NCI-H2196 treated with DMSO at 0.1 percent for 48 hours (cell line): ENCODE results near the gene BAHCC1.

Experiments used
- DNase-seq: peaks from one replicate; lab custom pipeline; 2025; ENCODE audit not compliant: unreplicated experiment; lab: John Stamatoyannopoulos, UW

BAHCC1 gene

DNA sequence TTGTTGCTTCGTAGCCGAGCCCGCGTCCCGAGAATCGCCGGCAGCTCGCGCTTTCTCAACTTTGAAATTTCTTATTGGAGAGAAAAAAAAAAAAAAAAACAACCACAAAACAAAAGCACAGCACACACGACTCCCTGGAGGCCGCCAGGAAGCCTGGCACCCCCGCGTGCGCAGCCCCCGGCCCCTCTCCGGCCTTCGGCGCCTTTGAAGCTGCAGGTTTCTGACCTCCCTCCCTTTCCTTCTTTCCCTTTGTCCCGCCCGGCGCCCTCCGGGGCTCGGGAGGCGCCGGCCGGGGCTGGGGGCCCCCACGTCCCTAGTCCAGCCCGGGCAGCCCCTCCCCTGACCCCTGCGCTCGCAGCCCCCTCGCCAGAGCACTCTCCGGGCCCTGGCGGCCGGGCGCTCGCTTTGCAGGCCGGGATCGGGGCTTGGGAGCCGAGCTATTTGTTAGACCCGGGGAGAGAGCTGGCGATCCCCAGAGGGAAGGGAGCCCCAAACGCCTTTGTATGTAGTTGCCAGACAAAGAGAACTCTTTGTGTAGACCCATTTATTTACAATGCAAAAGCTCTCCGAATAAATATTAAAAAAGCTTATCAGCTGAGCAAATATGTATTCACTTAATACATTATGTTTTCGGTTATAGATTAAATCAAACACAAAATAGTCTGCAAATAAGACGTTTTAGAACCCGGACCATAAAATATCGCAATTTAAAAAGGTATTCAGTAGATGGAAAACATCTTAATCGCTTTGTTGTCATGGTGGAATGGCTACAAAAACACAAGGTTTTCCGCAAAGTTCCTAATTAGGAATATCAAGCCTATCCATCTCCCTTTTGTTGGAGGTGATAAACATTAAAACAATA lies 2.3 kb downstream of the BAHCC1 start:
- DNase-seq, result no peak

DNA sequence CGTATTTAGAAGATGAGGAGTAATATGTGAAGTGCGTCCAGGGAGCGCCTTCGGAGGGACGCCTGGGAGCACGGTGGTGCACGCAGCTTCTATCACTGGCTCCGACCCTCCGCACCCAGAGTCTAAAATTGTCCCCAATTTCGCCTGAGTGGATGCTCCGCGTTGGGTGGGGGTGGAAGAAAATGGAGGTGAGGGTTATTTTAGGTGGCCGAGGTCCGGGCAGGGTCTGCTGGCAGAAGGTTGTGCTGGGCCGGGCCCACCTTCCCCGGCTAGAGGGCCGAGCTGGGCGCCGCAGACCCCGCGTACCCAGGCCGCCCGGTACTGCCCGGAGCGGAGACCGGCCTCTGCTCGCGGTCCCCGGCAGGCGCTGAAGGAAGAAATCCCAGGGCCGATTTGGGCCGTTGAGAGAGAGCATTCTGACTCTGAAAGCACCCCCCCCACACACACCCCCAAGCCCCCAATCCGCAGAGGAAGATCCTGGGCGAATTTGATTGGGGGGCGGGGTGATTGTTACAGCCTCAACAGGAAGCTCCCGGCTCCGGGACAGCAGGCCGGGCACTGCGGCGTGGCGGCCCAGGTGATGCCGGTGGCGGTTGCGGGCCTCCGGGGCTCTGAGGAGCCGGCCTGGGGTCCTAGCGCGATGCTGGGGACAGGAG lies 3.0 kb downstream of the BAHCC1 start:
- no peak for DNase-seq

DNA sequence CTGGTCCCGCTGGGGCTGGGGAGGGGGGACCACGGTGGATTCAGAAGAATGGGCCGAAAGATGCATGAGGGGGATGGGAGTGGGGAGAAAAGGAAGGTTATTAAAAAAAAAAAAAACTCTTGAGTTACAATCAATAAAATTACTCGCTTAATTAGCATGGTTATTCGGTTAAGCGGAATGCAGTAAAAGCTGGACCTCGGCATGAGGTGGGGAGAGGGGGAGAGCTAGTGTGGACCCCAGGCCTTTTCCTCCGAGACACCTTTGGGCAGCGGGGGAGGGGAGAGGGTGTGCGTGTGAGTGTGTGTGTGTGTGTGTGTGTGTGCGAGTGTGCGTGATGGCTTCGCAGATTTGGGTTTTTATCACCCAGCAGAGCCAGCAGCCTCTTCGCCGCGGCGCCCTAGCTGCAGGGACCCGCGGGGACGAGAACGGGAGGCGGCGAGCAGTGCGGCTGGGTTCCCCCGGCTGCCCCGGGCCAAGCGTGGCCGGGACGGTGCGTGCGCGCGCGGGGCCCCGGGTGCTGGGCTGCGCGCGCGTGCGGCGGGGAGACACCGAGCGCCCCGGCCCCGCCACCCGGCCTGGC lies 3.7 kb downstream of the BAHCC1 start:
- DNase-seq, result no peak

DNA sequence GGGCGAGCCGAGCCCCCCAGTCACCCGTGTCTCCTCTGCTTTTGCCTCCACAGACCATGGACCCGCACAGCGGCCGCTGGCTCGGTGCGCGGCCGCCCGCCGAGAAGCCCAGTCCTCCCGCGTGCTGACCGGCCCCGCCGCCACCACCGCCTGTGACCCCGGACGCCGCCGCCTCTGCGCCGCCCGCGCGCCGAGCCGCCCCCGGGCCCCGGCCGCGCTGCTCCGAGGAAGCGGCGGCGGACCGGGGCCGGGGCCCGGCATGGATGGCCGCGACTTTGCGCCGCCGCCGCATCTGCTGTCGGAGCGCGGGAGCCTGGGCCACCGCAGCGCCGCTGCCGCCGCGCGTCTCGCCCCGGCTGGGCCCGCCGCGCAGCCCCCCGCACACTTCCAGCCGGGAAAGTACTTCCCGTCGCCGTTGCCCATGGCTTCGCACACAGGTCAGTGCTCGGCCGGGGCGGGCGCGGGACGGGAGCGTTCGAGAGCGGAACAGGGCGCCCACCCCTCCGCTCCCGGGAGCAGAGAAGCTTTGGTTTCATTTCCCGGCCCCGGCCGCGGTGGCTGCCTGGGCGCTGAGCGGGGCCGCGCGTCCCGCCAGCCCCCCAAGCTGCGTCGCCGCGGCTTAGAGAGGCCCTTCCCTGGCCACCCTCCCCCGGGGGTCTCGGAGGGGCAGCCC lies 4.4 kb downstream of the BAHCC1 start:
- no peak for DNase-seq

DNA sequence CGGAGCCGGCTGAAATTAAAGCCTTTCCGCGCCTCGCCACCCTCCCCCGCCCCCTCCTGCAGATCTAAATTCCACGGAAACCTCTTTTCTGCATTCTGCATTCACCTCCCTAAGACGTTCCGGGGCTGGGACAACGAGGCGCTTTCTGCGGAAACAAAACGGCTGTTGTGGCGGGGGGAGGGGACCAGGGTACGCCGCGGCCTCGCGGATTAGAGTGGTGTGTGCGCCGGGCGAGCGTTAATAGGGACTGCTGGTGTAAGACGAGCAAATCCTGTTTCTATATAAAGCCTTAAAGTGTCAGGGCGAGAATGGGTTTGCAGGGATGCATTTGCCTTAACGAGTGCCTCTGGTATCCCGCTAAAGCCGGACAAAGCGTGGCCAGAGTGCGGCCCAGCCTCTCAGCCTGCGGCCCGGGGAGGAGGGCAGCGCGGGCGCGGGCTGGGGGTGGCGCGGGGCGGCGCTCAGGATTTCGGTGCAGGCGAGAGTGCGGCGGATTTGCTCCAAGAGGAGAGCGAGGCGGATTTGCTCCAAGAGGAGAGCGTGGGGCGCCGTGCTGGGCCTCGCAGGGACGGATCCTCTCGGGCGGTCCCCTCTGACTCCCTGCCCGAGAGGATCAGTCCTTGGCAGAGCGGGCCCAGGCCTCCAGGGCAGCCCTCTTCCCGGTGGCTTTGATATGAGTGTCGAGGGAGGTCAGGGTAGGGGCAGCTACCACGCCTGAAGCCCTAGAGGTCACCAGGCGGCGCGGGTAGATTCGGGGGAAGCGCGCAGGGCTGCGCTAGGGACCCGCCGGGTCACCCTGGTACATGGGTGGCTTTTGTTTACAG lies 5.1 kb downstream of the BAHCC1 start:
- DNase-seq, result no peak

DNA sequence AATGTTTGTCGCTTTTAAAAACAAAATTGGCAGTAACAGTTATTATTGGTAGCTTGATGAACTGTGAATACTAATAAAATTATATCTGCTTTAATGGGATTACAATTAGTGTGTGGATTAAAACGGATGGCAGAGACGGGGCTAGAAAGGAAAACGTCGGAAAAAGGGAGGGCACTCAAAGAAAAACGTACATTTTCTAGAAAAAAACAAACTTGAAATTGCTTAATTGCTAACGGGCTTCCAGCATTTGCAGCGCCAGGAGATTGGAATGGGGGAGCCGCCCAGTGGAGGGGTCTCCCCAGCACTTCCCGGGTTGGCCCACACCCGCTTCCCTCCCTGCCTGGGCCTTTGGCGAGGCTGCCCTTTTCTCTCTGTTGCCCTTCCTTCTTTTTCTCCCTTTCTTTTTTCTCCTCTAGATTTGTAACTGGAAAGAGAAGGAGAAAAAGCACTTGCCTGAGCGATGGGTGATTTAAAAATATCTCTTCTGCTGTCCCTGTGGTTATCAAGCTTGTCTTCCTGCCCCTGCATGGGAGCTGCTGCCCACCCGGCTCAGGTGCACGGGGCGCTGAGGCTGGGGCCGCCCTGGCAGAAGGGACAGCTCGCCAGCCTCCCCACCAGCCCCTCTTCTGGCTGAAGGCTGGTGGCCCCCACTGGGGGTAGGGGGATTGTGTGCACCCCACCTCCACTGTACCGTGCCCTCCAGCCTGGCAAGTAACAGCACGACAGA lies 5.9 kb downstream of the BAHCC1 start:
- no peak for DNase-seq

DNA sequence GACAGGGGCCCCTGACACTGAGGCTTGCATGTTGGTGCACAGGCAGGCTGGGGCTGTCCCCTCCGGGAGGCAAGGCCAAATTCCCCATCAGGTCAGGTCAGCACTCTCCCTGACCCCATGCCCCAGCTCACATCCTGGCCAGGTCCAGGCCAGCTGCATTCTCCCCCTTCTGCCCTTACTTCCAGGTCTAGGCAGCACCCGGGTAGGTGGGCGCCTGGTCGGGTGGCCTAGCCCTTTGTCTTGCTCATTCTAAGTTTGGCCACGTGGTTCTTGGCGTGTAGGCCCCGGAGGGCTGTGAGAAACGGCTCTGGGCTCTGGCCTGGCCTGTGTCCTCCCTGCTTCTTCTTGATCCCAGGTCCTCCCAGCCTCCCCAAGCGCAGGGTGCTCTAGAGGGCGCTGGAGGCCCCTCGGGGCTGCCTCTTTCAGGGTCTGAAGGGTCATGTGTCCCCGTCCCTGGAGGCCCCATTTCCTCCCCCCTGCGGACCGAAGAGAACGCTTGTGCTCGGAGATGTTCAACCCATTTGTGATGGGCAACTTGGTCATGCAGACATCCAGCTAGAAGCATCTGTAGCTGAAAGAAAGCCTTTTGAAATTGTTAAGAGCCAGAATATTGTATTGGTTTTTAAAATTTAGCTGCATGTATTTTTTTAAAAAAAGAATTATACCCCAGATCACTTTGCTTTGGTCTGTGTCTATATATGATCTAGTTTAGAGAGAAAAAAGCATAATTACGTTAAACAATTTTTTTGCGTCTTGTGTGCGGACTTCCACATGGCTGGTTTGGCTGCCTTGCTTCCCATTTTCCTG lies 6.7 kb downstream of the BAHCC1 start:
- no peak for DNase-seq

DNA sequence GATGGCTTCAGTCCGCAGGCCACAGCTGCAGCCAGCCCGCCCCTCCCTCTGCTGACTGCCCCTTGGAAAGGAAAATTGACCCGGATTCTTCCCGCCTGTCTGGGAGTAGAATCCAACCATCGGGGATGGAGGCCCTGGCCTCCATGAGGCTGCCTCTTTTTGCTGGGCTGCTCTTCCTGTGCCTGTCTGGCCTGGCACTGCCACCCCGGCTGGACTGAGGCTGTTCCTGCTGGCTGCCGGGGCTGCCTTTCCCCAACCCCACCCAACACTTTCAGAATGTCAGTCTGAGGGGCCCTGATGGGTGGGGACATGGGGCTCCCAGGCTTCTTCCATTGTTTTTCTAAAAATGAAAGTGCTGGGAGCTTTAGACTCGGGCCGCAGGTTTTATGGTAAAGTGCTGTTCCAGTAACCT lies 7.3 kb downstream of the BAHCC1 start:
- DNase-seq, result no peak

DNA sequence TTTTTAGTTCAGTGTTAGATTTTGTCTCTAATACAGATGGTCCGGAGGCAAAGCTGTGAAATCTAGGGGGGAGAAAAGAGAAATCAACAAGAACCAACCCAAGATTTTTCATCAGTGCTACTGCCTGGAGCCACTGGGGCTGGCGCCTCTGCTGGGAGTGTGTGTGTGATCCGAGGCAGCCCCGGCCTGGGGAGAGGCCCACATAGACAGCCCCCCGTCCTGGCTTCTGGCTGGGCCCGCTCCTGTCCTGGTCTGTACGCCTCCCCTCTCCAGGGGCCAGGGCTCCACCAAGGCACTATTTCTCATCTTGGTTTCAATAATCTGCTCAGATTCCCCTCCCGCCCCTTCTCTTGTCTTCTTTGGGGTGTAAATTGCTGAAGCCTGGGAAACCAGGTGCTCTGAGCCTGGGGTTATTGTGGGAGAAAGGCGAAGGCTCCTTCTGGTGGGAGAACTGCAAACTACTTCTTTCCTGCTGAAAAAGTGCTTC lies 7.8 kb downstream of the BAHCC1 start:
- DNase-seq, result no peak

DNA sequence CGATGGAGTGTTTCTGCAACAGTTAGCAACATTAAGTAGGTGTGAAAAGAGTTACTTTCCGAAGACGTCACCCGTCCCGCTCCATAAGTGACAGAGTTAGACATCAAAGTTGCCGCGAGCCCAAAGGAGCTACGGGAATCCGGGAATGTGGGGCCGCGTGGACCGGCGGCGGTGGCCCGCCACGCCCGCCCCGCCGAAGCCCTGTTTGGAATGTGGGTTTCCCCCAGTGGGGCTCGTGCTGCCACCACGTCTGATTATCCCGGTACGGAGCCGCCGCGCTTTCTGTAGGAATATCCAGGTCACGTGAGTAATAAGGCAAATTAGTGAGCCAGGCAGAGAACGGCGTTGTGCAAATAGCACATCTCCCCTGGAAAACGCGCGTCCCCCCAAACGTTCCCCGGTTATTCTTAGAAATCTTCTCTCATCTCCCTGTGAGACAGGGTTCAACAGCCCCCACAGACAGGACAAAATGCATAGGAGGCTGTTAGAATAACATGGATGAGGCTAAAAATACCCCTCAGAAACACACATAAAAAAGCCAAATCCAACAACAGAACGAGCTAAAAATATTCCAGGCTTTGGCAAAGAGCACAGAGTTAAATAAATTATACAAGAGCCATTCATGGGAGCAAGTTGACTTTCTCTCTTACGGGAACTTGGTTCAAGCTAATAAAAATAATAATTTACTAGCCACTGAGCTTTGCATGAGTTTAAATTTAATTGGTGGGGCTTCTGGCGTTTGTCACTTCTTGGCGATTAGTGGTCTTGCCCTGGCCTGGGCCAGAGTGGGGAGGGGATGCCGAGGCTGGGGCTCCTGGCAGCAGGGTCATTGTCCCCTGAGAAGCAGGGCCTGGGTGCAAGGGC lies 8.6 kb downstream of the BAHCC1 start:
- no peak for DNase-seq

DNA sequence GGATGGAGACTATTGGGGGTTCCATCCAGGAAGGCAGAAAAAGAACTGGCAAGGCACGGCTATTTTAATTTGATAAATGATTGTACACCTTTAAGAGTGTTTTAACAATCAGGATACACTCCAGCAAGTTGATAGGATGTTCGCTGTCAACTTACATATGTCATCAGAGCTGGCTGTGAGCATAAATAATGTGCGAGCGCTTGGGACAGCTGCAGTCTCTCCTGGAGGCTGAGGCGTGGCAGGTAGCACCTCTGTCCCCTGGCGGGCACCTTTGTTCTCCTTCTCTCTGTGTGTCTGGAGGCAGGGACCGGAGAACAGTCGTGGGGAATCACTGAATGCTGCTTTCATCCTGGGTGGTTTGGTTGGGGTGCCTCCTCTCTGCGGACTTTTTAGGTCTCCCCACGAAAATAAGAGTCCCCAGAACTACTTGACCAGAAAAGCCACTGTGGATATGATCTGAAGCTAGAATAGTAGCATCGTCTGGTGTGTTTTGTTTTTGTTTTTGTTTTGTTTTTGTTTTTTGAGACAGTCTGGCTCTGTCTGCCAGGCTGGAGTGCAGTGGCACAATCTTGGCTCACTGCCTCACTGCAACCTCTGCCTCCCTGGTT lies 9.4 kb downstream of the BAHCC1 start:
- DNase-seq, result no peak

DNA sequence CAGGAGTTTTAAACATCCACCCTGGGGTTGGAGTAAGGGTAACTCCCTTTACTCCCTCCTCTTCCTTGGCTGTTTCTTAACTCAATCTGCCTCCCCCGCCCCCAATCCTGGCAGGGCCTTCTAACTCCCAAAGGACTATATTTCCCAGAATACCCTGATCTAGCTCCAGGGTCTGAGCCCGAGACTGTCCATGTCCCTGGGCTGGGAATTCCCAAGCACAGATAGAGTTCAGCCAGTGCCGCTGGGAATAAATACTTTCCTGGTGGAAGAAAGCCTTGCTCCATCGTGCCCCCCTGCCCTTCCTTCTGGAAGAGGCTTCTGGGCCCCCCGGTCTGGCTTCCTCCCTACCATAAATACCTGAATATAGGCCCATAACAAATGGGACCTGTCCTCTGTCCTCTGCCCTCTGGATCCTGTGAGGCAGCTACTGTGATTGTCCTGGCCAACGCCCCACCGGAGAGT lies 10.2 kb downstream of the BAHCC1 start:
- no peak for DNase-seq

DNA sequence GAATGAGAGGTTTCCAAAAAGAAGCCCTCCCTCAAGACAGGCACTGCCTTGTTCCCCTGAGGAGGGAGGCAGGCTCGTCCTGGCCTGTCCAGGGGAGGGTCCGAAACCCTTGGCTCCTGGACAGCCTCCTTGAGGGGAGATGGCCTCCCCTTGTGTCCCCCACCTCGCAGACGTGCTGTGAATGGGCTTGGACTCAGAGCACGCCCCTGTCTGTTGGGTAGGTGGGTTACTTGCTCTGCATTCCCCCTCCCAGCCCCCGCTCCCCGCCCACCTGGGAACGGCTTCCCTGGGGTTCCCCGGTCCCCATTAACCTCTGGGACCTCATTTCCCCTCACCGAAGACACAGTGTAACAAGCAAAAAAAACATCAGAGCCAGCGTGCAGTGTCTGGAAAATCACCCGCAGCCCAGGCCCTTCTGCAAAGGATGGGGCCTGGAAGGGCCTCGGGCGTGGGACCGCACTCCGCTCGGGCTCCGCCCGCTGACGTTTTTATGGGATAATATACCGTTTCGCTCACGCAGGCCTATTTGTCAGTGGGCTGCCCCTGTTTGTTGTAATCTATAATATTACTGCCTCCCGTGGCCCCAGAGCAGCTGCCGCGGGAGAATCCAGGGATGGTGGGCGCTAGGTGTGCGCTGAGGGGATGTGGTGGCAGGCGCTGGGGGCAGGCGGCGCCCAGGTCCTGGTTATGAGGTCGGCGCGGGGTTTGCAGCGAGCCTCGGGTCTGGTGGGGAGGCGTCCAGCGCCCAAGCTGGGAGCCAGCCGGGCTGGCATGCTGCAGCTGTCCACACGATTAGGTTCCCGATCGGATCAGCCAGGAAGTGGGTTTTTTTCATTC lies 11.1 kb downstream of the BAHCC1 start:
- no peak for DNase-seq

DNA sequence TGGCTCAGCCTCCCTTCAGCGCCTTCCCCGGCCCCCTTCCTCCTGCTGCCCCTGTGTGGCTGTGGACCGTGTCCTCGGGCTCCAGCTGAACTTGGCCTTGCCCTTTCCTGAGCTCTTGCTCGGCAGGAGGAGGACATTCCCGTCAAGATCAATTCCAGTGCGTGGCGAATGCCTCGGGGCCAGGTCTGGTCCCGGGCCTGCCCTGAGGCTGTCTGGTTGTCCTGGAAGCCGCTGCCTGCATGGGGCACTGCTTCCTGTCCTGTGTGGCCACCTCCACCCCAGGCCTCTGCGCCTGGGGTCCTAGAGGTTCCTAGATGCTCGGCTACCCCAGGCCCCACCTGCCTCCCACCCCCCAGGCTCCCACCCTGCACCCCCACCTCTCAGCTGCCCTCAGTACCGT lies 12.8 kb downstream of the BAHCC1 start:
- no peak for DNase-seq

DNA sequence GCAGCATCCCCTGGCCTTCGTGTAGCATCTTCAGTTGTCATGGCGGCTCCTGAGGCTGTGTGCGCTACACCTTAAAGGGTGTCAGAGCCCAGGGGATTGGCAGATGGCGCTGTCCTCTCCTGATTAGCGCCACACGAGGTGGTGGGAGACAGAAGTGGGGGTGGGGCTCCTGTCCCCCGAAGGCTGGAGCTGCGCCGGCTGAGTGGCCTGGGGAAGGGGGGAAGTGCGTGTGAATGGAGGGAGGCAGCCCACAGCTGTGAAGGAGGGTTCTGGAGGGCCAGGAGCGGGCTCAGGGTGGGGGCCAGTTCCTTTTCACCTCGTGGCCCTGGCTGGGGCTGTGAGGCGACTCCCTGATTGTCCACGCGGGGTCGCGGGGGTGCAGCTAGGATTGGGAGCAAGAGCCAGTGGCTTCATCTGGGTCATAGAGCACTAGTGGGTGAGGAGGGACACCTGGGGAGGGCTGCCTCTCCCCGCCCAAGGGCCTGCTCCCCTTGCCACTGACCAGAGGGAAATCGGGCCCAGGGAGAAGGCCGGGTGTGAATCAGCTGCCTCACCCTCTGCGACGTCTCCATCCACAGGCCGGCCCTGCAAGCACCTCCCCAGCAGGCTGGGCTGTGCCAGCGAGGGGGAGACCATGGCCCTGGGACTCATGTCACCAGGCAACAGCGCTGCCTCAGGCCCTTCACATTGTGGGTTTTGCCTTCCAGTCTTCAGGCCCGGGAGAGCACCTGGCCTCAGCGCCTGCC lies 14.1 kb downstream of the BAHCC1 start:
- peak; percentile 51 for DNase-seq

DNA sequence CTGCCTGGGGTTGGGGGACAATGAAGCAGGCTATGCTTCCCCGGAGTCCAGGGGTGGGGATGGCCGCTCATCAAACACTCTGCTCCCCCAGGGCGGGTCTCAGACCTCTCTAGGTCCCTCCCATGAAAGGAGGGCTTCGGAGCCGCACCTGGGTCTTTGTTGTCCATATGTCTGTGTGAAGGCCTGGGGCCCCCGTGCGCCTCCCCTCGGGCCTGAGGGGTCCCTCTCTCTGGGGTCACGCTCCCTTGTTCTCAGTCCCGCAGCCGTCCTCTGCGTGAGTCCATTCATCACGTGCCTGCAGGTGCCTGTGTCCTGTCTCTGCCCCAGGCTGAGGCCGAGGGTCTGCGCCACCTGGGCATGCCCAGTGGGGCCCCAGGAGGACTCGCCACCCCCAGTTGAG lies 15.6 kb downstream of the BAHCC1 start:
- DNase-seq, result no peak
